Measurements from ENCODE around the gene CIC. TPM values are rescaled to one million over a fixed set of nuclear protein-coding genes. Genes with fewer than 3 reads are reported as not detected.

Gene CIC
- total and polyA plus RNA-seq, 2 of the 13 experiments (the other 11 are each of a cell fraction or from before 2014, with no cell fraction given), result 5.9 to 8.0 TPM

GRCh38 chr19:42283188-42284065 is 14.4 kb downstream of the CIC start (continued):
- TF ChIP-seq ZNF180 (CRISPR knock-in tag; IDR thresholded peaks at IDR 0.05; ENCODE audit: borderline replicate concordance, low read depth) (no peak), IKZF1 (IDR thresholded peaks at IDR 0.05) (no peak), MED8 (CRISPR knock-in tag; IDR thresholded peaks at IDR 0.05; ENCODE audit: insufficient replicate concordance) (no peak), HNF4A (CRISPR knock-in tag; IDR thresholded peaks at IDR 0.05) (no peak), ZKSCAN8 (CRISPR knock-in tag; IDR thresholded peaks at IDR 0.05; ENCODE audit: borderline replicate concordance) (no peak), NFIC (IDR thresholded peaks at IDR 0.05; ENCODE audit: low read length) (no peak), ZNF619 (CRISPR knock-in tag; IDR thresholded peaks at IDR 0.05) (no peak), ELF4 (CRISPR knock-in tag; IDR thresholded peaks at IDR 0.05; ENCODE audit: borderline replicate concordance) (no peak), EP300 (IDR thresholded peaks at IDR 0.05; ENCODE audit: low read depth in 2 of 2, low read length in 2 of 2) (no peak), EP300 (CRISPR knock-in tag; IDR thresholded peaks at IDR 0.05; ENCODE audit: borderline replicate concordance) (no peak), JUN (CRISPR knock-in tag; IDR thresholded peaks at IDR 0.05) (no peak), MIXL1 (CRISPR knock-in tag; IDR thresholded peaks at IDR 0.05) (no peak), ZFP36L1 (CRISPR knock-in tag; IDR thresholded peaks at IDR 0.05) (no peak), ZBTB1 (CRISPR knock-in tag; IDR thresholded peaks at IDR 0.05; ENCODE audit: borderline replicate concordance) (no peak), ZNF33A (CRISPR knock-in tag; IDR thresholded peaks at IDR 0.05; ENCODE audit: borderline replicate concordance) (no peak), HNF1A (IDR thresholded peaks at IDR 0.05; ENCODE audit: low read depth) (no peak), HNF1A (CRISPR knock-in tag; IDR thresholded peaks at IDR 0.05; ENCODE audit: borderline replicate concordance) (0 out of 2 replicates have a peak, but pooled peaks have one; percentile 34), ASH2L (IDR thresholded peaks at IDR 0.05; ENCODE audit: insufficient read length, low read depth, low read length) (no peak), ZNF552 (CRISPR knock-in tag; IDR thresholded peaks at IDR 0.05; ENCODE audit: borderline replicate concordance) (no peak), U2AF1 (optimal IDR thresholded peaks at IDR 0.05; ENCODE audit: low read depth, low read length) (no peak)
- TF ChIP-seq, protein P1, sequence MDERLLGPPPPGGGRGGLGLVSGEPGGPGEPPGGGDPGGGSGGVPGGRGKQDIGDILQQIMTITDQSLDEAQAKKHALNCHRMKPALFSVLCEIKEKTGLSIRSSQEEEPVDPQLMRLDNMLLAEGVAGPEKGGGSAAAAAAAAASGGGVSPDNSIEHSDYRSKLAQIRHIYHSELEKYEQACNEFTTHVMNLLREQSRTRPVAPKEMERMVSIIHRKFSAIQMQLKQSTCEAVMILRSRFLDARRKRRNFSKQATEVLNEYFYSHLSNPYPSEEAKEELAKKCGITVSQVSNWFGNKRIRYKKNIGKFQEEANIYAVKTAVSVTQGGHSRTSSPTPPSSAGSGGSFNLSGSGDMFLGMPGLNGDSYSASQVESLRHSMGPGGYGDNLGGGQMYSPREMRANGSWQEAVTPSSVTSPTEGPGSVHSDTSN (CRISPR knock-in tag; IDR thresholded peaks at IDR 0.05), result no peak
- TF ChIP-seq, protein P2, sequence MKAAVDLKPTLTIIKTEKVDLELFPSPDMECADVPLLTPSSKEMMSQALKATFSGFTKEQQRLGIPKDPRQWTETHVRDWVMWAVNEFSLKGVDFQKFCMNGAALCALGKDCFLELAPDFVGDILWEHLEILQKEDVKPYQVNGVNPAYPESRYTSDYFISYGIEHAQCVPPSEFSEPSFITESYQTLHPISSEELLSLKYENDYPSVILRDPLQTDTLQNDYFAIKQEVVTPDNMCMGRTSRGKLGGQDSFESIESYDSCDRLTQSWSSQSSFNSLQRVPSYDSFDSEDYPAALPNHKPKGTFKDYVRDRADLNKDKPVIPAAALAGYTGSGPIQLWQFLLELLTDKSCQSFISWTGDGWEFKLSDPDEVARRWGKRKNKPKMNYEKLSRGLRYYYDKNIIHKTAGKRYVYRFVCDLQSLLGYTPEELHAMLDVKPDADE (CRISPR knock-in tag; IDR thresholded peaks at IDR 0.05), result no peak
- TF ChIP-seq, protein P3, sequence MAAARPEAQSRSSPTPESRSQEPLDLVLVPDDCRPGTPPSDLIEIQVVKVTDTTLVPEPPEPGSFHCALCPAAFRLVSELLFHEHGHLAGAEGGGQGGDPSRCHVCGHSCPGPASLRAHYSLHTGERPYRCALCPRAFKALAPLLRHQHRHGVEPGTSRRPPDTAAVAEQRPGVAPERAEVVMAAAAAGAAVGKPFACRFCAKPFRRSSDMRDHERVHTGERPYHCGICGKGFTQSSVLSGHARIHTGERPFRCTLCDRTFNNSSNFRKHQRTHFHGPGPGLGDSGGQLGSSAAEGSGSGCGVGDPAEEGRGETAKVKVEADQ (CRISPR knock-in tag; IDR thresholded peaks at IDR 0.05; ENCODE audit: borderline replicate concordance), result no peak
